ENCODE measurements around the gene NECAB3. TPM values are rescaled to one million over a fixed set of nuclear protein-coding genes. Genes with fewer than 3 reads are reported as not detected.

NECAB3 gene
- 10 to 100 TPM; 17.1 to 30.8 (median 23.3) TPM for total RNA-seq

GRCh38 chr20:33674294-33675135, at the start of gene NECAB3:
Gene NECAB3, minus strand, starts transcription at chr20:33674428. Its CDS starts 76 bp downstream, at chr20:33674352.
- 3 to 4% methylated on average over 33 to 44 of the region's 73 CpGs for WGBS, 2 donors
- intact Hi-C loops (cut with DNase I; ENCODE audit: low total_unique reads) = no loop called here
- peak within 1 kb of the TSS; percentile 40 for H3K4me3 ChIP-seq (ENCODE audit: low read depth, poor library complexity, severe bottlenecking)
- DNase-seq (ENCODE audit: low spot score in 2 of 2) = peak; percentile 73 to 96
- TF ChIP-seq POLR2A (IDR thresholded peaks at IDR 0.05) = no peak
- no peak for TF ChIP-seq CTCF (IDR thresholded peaks at IDR 0.05)

GRCh38 chr20:33721391-33722140, 47.3 kb upstream of the NECAB3 start:
- intact Hi-C loops (cut with DNase I; ENCODE audit: low total_unique reads) = no loop called here
- WGBS, 2 donors = 94 to 98% methylated on average over 11 of the region's 11 CpGs

GRCh38 chr20:33719989-33720709, 45.9 kb upstream of the NECAB3 start, which contains the start of gene PXMP4:
Gene PXMP4, minus strand, starts transcription at chr20:33720310. Its CDS starts 103 bp downstream, at chr20:33720207.
- H3K4me3 ChIP-seq (ENCODE audit: low read depth, poor library complexity, severe bottlenecking) = peak within 1 kb of the TSS; percentile 75
- intact Hi-C loops (cut with DNase I; ENCODE audit: low total_unique reads) = no loop called here
- 2 to 3% methylated on average over 27 to 31 of the region's 46 CpGs for WGBS, 2 donors
- TF ChIP-seq POLR2A (IDR thresholded peaks at IDR 0.05) = no peak
- no peak for TF ChIP-seq CTCF (IDR thresholded peaks at IDR 0.05)
- DNase-seq (ENCODE audit: low spot score in 2 of 2) = peak; percentile 96

More at GRCh38 chr20:33721391-33722140, 47.3 kb upstream of the NECAB3 start:
- DNase-seq (ENCODE audit: low spot score in 2 of 2) = no peak
- no peak overlapping the region for H3K4me3 ChIP-seq (ENCODE audit: low read depth, poor library complexity, severe bottlenecking)
- TF ChIP-seq POLR2A (IDR thresholded peaks at IDR 0.05) (no peak), CTCF (IDR thresholded peaks at IDR 0.05) (no peak)

GRCh38 chr20:33719277-33719988, 45.2 kb upstream of the NECAB3 start:
- TF ChIP-seq POLR2A (IDR thresholded peaks at IDR 0.05) (no peak), CTCF (IDR thresholded peaks at IDR 0.05) (no peak)

GRCh38 chr20:33716498-33716897, 42.3 kb upstream of the NECAB3 start:
- WGBS, 2 donors = 87 to 96% methylated on average over 2 of the region's 2 CpGs
- no peak for DNase-seq (ENCODE audit: low spot score in 2 of 2)
- TF ChIP-seq CTCF (IDR thresholded peaks at IDR 0.05) (no peak), POLR2A (IDR thresholded peaks at IDR 0.05) (no peak)
- intact Hi-C loops (cut with DNase I; ENCODE audit: low total_unique reads) = no loop called here
- H3K4me3 ChIP-seq (ENCODE audit: low read depth, poor library complexity, severe bottlenecking) = no peak overlapping the region

More at GRCh38 chr20:33719277-33719988, 45.2 kb upstream of the NECAB3 start:
- peak overlapping the region; percentile 75 for H3K4me3 ChIP-seq (ENCODE audit: low read depth, poor library complexity, severe bottlenecking)
- no peak for DNase-seq (ENCODE audit: low spot score in 2 of 2)
- intact Hi-C loops (cut with DNase I; ENCODE audit: low total_unique reads) = no loop called here
- 33 to 35% methylated on average over 13 of the region's 13 CpGs for WGBS, 2 donors
